Keratinocyte (primary cell): ENCODE data around the gene FHIT.

Experiments used
- CTCF ChIP-seq, 3 experiments: IDR thresholded peaks in 1 of 3; conservative IDR thresholded peaks in 1 of 3; optimal IDR thresholded peaks in 1 of 3; 2 replicates in 2 of 3; 3 replicates in 1 of 3; pipeline versions ENCODE3 to v1.5.1; 2011; ENCODE audit warnings: low read length in 3 of 3, mild to moderate bottlenecking in 3 of 3, moderate library complexity in 2 of 3, control low read depth in 1 of 3, inconsistent platforms in 1 of 3; ENCODE audit not compliant: insufficient read depth in 2 of 3; ENCODE audit errors: extremely low read depth in 1 of 3
- EZH2 ChIP-seq: IDR thresholded peaks from one replicate; pipeline ENCODE4 v1.6.1; 2012; ENCODE audit warnings: inconsistent platforms, mild to moderate bottlenecking, low read length, moderate library complexity

- TF ChIP-seq EZH2 (no peak), CTCF (optimal IDR thresholded peaks at IDR 0.05 in 1 of 3, IDR thresholded peaks at IDR 0.05 in 1 of 3, conservative IDR thresholded peaks at IDR 0.05 in 1 of 3; ENCODE audit: extremely low read depth in 1 of 3, insufficient read depth in 2 of 3, low read length in 3 of 3) (no peak)
Measured at GRCh38 chr3:59809016-59809415, 1442.2 kb downstream of the FHIT start.
